Activated naive CD8-positive, alpha-beta T cell treated with anti-CD3 and anti-CD28 coated beads, Interleukin-2, amount 50 U/mL, for 16 hours (primary cell): Measurements from ENCODE around the gene CLDN6.
A peak's percentile ranks its signal among the peaks of the same experiment; 100 is the strongest.

ENCODE experiments used
- DNase-seq: peaks from one replicate; pipeline ENCODE4 v3.0.0-alpha.2; 2020; ENCODE audit warnings: low read depth, low spot score

Gene CLDN6

GRCh38 chr16:3013491-3013951 is 4.5 kb downstream of the CLDN6 start:
- no peak for DNase-seq

GRCh38 chr16:3012828-3013420 is 5.1 kb downstream of the CLDN6 start, which contains the start of gene CLDN9:
Gene CLDN9, plus strand, starts transcription at chr16:3012923. Its CDS starts 440 bp downstream, at chr16:3013363.
- DNase-seq, result no peak

GRCh38 chr16:3012246-3012645 is 5.7 kb downstream of the CLDN6 start:
- no peak for DNase-seq

- no peak for DNase-seq
Measured at GRCh38 chr16:3010510-3010909, 7.5 kb downstream of the CLDN6 start.

- no peak for DNase-seq
Measured at GRCh38 chr16:3009568-3010390, 8.2 kb downstream of the CLDN6 start.

- DNase-seq, result no peak
Measured at GRCh38 chr16:3008690-3009037, 9.3 kb downstream of the CLDN6 start.

- no peak for DNase-seq
Measured at GRCh38 chr16:3007957-3008689, 9.9 kb downstream of the CLDN6 start.

- DNase-seq, result no peak
Measured at GRCh38 chr16:3007059-3007956, 10.7 kb downstream of the CLDN6 start.

- no peak for DNase-seq
Measured at GRCh38 chr16:3004781-3005284, 13.2 kb downstream of the CLDN6 start.

- no peak for DNase-seq
Measured at GRCh38 chr16:3004319-3004718, 13.7 kb downstream of the CLDN6 start.

GRCh38 chr16:3003582-3004270 is 14.3 kb downstream of the CLDN6 start:
- peak; percentile 92 for DNase-seq

GRCh38 chr16:3001316-3001715 is 16.7 kb downstream of the CLDN6 start:
- no peak for DNase-seq

GRCh38 chr16:3000540-3000939 is 17.4 kb downstream of the CLDN6 start:
- DNase-seq, result no peak

- DNase-seq, result no peak
Measured at GRCh38 chr16:2999929-3000328, 18.1 kb downstream of the CLDN6 start.

GRCh38 chr16:2996298-2996697 is 21.7 kb downstream of the CLDN6 start:
- DNase-seq, result no peak

- DNase-seq, result no peak
Measured at GRCh38 chr16:2992383-2993081, 25.5 kb downstream of the CLDN6 start.

- no peak for DNase-seq
Measured at GRCh38 chr16:2991566-2992261, 26.3 kb downstream of the CLDN6 start.

- no peak for DNase-seq
Measured at GRCh38 chr16:2990891-2991290, 27.1 kb downstream of the CLDN6 start.

GRCh38 chr16:2988590-2989099 is 29.3 kb downstream of the CLDN6 start:
- DNase-seq, result no peak
